Measurements from ENCODE around the gene NOTCH2.
"Not testable (repeated sequence)": the region's sequence is repeated elsewhere in the genome, so short reads cannot be mapped to it uniquely, and the experiment has no call there.

The NOTCH2 gene

DNA sequence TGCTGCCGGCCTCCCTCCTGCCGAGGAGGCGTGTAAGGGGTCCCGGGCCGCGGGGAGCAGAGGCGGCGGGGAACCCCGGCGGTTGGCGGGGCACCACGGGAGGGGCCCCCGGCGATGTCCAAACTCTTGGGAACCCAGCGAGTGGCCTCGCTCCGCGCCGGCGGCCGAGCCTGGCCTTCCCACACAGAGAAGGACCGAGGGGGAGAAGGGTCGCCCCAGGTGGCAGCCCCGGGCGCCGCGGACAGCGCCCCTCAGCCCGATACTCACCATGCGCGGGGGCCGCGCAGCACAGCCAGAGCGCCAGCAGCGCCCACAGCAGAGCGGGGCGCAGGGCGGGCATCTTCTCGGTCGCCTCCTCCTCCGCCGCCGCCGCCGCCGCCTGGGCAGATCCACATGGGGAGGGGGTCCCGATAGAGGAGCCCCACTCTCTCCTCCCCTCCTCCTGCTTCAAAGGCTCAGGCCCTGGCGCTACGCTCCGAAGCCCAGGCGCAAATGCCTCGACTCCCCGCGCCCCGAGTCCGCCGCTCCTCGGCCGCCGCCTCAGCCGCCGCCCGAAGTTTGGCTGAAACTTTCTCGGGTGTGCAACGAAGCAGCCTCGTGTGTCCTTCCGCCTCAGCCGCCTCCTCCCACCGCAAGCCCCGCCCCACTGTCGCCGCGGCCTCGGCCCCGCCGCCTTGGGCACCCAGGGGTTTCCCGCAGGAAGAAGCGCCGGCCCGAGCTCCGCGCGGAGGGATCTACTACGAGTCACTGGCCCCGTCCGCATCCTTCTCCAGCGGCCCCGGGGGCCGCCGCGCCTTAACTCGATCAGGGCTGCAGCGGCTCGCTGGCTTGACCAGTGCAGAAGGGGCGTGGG lies at the start of gene NOTCH2:
Gene NOTCH2, minus strand, starts transcription at position 596 of the 853 bp plus-strand sequence. Its CDS starts 256 bp downstream, at position 340.
- in situ Hi-C loops (cut with MboI; ENCODE audit: low sequenced_read_pairs), result not testable (repeated sequence)

DNA sequence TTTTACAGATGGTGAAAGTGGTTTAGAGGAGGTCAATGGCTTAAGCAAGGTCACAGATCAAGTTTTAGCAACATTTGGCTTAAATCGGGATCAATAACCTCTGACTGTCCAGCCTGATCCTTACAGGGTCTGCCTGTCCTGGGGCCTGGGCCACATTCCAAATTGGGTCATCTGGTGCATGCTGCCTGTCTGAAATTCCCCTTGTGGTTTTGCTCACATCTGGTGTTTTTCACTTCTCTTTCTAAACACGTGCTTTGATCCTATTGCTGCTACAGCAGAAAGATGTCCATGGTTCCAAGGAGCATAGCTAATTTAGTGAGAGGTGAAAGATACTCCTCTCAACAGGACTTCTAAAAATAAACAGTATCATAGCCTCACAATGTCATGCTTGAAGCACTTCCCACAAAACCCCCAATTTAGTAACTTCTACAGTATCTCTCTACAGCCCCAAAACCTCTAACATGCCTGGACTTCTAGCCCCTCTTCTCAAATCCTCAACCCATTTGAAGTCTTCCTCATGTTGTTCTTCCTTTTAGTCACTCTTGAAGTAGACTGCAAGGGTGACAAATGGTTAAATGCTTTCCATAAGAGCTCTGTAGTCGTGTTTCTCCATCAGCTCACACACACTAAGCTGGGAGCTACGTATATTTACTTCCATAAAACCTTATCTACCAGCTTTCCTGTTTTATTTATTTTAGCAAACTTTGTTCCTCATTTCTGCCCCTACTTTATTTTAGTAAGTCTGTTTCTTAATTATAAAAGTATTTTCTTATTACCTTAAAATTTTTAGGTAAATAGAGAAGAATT lies 48.1 kb upstream of the NOTCH2 start:
- in situ Hi-C loops (cut with MboI; ENCODE audit: low sequenced_read_pairs), result not testable (repeated sequence)

DNA sequence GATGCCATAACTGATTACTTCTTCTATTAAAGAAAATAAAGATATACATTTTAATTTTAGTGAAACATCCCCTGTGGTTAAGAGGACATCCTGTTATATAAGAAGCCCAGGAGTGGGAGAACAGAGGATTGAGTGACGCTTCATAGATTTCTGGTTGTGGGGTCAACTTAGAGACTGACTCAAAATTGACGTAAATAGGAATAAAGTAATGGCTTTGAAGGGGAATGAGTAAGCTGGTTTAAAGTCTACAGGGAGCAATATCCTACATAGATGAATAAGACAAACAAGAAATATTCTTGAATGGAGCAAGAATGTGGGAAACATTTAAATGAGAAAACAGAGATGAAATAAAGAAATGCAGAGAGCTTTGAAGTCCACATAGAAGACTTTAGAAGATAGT lies 46.6 kb upstream of the NOTCH2 start:
- in situ Hi-C loops (cut with MboI; ENCODE audit: low sequenced_read_pairs), result not testable (repeated sequence)

DNA sequence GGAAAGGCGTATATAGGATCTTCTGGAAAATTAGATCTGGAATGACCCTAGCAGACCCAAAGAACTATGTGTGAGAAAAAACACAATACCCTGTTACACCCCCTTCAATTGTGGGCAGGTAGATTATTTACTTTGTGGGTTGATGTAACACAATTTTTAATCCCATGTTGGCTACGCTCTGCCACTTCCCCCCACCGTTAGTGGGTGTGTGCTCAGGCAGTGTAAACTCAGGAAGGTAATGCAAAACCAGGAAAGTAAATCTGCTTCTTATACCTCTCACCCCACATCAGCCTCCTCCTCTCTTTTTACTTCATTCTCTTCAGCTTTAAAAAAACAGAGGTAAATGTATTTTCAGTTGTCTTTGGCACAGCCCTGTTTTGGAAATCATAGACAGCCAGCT lies 43.7 kb upstream of the NOTCH2 start:
- in situ Hi-C loops (cut with MboI; ENCODE audit: low sequenced_read_pairs), result not testable (repeated sequence)

DNA sequence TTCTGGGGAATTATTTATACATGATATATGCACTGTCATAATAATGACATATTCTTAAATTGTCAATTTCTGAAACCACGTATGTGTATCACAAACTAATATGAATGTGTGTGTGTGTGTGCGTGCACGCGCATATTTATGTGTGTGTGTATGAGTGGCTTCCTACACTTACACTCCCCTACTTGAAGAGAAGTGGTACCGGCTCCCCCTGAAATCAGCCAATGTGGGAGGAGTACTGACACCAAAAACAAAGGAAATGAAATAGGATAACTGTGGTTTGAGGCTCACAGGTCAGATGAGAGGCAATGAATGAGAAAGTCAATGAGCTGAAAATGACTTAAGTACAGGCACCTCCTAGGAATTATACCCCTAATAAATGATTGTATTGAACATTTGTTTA lies 42.8 kb upstream of the NOTCH2 start:
- in situ Hi-C loops (cut with MboI; ENCODE audit: low sequenced_read_pairs), result not testable (repeated sequence)

DNA sequence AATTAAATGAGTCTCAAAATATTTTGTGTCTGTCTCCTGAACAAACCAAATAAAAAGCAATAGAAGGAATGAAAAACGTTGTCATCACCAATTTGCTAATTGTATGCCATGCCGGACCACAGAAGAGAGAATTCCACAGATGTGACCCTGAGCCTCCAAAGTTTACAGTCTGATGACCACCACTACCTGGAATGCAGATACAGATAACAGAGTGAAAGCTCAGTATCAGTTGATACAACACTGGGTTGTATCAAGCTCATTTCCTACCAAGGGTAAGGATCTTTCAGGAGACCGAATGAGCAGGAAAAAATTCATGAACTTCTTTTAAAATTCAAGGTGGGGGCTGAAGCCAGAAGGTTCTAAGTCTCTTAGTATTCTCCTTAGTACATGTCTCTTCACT lies 42.3 kb upstream of the NOTCH2 start:
- in situ Hi-C loops (cut with MboI; ENCODE audit: low sequenced_read_pairs), result not testable (repeated sequence)

DNA sequence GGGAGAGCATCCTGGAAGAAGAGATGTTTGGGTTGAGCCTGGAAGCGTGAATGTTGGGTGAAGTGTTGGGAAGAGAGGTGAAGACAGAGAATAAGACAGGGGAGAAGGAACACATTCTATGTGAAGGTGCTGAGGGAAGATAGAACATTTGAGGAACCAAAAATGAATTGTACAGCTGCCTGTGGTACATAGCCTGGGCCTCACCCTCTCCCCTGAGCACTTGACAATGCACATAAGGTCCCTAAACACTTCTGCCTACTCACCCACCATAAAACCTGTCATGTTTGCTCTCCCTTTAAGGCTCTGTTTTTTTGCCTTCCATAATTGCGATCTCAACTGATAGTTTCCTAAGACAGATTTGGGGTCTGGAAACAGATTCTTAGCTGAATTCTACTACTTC lies 41.5 kb upstream of the NOTCH2 start:
- in situ Hi-C loops (cut with MboI; ENCODE audit: low sequenced_read_pairs), result not testable (repeated sequence)

DNA sequence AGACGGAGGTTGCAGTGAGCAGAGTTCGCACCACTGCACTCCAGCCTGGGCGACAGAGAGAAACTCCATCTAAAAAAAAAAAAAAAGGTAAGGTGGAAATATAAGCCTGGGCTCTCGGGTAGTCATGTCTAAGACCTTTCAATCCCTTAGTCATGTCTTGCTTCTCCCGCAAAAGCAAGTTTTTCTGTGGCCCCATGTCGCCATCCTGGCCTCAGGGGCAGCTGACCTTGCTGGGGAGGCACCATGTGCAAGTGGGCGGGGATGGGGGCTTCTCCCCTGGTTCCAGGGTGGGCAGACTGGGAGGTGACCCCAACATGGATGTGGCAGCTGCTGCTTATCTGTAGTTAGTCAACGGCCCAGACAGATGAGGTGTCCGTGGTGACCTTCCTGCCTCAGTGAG lies 40.2 kb upstream of the NOTCH2 start:
- in situ Hi-C loops (cut with MboI; ENCODE audit: low sequenced_read_pairs), result not testable (repeated sequence)

DNA sequence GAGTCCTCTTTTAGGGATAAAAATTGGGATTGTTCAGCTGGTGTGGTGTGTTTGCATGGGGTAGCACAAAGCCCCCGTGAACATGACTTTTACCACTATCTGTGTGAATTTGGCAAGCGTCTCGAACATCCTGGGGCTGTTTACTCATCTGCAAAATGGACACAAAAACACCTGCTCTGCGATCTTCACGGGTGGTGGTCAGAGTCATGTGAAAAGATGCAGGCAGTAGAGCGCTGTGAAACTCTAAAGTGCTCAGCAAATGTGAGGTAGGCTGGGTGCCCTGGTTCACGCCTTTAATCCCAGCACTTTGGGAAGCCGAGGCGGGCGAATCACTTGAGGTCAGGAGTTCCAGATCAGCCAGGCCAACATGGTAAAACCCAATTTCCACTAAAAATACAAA lies 39.7 kb upstream of the NOTCH2 start:
- in situ Hi-C loops (cut with MboI; ENCODE audit: low sequenced_read_pairs), result not testable (repeated sequence)

DNA sequence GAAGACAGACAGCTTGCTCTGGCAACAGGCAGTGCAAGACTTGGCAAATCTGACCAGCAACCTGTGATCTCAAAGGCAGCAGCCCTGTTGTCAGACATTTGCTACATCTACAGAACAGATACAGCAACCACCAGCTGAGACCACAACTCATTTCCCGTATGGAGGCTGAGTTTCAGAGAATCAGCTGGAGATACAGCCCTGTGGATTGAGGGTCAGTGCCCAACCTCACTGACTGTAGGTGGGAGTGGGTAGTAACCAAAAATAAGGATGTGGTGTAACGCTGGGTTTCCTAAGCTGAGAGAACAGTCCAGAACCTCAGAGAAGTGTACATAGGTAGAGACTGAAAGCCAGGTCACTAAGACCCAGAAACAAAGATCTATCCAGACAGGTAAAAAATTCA lies 35.8 kb upstream of the NOTCH2 start:
- in situ Hi-C loops (cut with MboI; ENCODE audit: low sequenced_read_pairs), result not testable (repeated sequence)

DNA sequence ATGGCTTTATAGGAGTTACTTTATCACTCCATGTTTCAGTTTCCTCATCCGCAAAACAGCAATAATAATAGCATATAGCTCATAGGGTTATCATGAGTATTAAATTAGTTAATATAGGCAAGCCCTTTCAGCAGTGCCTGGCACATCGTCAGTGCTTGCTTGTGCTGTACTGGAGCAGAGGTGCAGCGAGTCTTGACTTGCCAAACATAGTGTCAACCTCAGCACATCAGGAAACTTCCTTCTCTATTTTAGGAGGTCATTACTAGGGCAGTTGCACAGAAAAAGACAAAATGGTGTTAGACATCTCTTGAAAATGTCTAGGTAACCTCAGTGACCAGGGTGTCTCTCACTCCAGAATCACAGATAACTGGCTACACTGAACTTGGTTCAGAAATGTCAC lies 34.3 kb upstream of the NOTCH2 start:
- in situ Hi-C loops (cut with MboI; ENCODE audit: low sequenced_read_pairs), result not testable (repeated sequence)

DNA sequence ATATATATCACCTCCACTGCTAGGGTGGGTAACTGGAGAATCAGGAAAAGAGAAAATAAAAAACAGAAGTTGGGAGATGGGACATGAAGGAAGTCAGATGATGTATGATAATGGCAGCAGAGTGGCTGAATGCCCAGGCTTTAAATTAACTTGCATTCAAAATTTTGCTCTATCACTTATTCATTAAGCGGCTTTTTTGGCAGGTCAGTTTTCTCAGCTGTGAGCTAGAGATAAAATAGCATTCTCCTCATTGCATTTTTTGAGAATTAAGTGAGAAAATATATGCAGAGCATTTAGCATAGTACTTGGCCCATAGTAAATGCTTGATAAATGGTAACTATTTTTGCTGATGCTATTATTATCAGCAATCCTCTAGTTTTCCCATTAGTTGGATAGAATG lies 32.1 kb upstream of the NOTCH2 start:
- in situ Hi-C loops (cut with MboI; ENCODE audit: low sequenced_read_pairs), result not testable (repeated sequence)

DNA sequence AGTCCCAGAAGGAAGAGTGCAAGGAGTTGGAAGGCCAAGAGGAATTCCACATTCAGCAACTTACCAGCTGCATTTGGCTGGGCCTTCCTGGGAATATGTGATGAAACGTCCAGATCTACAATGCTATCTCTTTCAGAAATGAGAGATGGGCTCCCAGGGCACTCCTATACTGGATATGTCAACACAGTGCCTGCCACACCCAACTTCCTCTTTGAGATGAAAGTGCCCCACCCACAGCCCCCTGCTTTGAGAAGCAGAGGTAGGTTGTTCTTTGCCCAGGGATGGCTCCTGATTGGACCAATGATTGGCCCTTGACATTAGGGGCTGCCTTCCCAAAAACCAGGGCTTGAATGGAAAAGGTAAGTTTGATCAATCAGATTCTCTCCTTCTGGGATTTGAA lies 31.1 kb upstream of the NOTCH2 start:
- in situ Hi-C loops (cut with MboI; ENCODE audit: low sequenced_read_pairs), result not testable (repeated sequence)

DNA sequence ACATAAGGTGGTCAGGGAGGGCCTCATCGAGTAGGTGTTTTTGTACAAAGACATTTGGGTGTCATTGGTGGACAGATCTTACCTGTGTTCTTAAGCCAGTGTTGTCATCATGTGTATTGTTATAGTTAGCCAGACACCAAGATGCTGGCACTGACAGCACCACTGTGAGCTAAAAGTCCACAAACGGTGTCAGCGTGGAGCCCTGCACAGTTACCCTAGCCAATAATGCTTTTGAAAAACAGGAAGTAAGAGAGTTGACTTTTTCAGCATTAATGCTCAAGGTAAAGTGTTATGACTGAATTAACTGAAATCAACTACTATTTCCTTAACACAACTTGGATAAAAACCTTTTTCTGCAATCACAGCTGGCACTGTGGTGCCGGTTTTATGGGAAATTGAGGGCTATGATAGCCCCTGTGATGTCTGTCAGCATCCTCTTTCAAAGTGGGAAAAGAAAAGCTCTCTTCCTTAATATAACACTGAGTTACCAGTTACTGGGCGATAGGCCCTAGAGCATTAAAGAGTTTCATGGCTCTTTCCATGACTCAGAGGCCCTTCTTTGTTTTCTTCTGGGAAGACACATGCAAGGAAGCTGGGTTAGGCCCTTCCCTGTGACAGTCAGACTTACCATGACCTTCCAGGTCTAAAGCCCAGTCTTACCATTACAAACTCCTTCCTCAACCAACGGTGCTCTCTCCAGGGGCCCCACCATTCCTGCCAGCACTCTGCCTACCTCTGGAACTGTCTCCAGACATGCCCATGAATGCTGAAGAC lies 29.7 kb upstream of the NOTCH2 start:
- in situ Hi-C loops (cut with MboI; ENCODE audit: low sequenced_read_pairs), result not testable (repeated sequence)

DNA sequence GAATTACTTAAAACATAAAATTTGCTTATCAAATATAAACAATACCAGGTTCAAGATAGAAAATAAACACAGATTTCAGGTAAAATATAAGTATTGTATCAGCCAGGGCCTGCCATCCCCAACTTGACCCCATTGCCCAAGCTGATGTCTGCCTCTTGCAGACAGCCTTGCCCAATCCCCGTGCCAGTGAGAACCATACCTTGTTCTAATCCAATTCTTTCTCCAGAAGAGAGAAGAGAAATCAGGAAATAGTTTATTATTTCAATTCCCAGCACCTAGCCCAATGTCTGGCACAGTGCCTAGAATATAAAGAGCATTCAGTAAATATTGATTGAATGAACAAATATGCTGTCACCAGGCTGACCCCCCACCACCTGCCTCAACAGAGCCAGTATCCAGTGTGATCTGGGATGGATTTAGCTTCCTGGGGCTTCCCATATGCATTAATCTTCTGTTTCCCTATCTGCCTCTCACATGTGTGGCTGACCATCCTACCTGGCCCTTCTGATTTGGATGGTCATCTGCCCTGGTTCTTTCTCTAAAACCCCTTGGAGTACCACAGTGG lies 27.6 kb upstream of the NOTCH2 start:
- in situ Hi-C loops (cut with MboI; ENCODE audit: low sequenced_read_pairs), result not testable (repeated sequence)

DNA sequence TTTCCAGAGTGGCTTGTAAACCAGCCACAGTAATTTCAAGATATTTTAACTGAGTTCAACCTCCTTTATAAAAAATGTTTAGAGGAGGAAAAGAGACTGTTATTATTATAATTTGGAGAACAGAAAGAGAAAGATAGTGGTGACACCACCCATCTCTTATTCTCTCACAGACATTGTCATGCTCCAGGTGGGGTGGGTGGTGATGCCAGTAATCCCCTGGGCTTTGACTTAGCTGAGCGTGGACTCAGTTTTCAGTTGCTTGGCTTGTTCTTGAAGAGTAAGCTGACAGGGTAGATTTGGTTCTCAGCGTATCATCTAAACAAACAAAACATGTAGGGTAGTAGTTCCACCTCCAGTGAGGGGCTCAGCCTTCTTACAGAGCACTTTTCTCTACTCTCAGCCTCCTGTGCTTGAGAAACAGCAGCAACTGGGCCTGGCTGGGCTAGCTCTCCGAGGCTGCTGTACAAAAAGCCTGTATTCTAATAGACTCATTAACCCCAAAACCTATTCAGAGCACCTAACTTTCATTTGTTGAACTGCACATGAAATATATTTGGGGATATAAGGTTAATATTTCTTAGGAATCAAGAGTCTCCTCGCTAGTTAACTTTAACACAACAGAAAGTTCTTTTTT lies 24.2 kb upstream of the NOTCH2 start:
- in situ Hi-C loops (cut with MboI; ENCODE audit: low sequenced_read_pairs), result not testable (repeated sequence)

DNA sequence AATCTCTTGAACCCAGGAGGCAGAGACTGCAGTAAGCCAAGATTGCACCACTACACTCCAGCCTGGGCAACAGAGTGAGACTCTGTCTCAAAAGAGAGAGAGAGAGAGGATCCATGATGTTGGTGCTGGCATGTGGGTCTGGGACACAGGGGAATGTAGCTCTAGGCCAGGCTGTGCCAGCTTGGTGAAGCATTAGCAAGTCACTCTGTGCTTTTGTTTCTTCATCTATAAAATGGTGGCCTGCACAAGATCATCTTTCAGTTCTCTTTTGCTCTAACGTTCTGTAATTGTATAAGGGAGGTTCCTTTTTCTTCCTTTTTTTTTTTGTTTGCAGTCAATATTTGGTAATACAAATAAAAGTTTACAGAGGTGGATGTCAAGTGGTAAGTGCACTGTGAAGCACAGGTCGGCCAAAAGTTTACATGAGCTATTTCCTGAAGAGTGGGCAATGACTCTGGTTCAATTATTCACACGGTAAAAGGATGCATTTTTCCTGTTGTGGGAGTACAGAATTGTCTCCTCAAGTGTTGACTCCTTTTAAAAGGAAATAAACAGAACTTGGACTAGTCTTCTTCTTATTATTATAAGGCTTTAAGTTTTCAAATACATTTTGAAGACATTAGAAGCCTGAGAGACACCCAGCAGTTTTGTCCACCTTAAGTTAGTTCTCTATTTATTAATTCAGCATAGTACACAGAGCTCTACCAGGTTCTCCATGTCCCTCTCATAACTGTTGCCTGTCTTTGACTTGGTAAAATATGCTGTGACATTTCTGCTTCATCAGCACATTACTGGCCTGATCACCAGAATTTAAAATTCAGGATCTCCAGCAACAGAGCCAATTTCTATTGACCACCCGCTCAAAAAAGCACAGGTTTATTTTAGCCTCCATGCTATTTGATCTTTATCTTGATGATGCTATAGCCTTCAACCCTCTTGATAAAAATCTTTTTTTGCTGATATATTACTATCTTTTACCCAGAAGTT lies 23.1 kb upstream of the NOTCH2 start:
- in situ Hi-C loops (cut with MboI; ENCODE audit: low sequenced_read_pairs), result not testable (repeated sequence)

DNA sequence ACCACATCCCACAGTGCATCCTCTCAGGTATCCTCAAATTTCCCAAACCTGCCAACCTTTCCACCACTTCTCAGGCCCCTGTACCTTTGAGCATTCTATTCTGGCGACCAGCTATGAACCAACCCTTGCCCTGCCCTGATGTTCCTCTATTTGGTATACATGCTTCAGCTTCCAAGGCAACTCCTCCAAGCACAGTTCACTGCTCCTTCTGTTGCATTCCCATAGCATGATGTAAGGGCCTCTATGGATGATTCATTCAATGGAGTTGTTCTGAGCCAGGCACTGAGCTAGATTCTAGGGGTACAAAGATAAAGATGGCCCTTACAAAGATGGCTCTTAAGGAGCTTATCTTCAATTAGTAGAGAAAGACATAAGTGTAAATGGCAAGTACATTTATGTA lies 21.4 kb upstream of the NOTCH2 start:
- in situ Hi-C loops (cut with MboI; ENCODE audit: low sequenced_read_pairs), result not testable (repeated sequence)

DNA sequence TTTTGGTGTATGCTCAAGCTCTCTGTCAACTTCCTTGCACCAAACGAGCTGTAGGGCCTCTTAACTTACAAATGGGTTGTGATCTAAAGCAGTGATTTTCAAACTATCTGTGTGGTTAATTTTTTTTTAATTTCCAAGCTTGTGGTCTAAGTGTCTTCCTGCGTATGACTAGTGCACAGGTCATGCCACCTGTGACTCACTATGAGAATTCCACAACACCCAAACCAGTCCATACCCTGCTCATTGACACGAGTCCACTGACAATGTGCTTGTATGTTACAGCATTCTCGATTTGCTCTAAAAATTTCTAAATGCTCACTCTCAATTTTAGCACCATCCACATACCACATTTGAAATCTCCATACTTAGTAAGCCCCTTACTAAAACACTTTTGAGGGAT lies 18.5 kb upstream of the NOTCH2 start:
- in situ Hi-C loops (cut with MboI; ENCODE audit: low sequenced_read_pairs), result not testable (repeated sequence)
